DOHH2 (cell line): Measurements from ENCODE around the gene TACC2.
"Not testable (repeated sequence)": the region's sequence is repeated elsewhere in the genome, so short reads cannot be mapped to it uniquely, and the experiment has no call there.

Experiments used
- H3F3A ChIP-seq: fragments of 200-600 bp; sonication (generic), shearing (Covaris generic); 2 replicates; pipeline ENCODE4 v1.6.0; 2016; ENCODE audit warnings: antibody characterized with exemption, mild to moderate bottlenecking; ENCODE audit not compliant: control insufficient read depth, insufficient read depth
- H3K27ac ChIP-seq: fragments of 200-600 bp; sonication (generic); 2 replicates; pipeline ENCODE4 v1.5.1; 2014; ENCODE audit warnings: low read depth, mild to moderate bottlenecking, low read length, moderate library complexity
- H3K27me3 ChIP-seq: fragments of 200-600 bp; sonication (generic); 2 replicates; pipeline ENCODE4 v1.6.1; 2014; ENCODE audit warnings: mild to moderate bottlenecking, low read length, mixed read lengths; ENCODE audit not compliant: control insufficient read depth
- H3K36me3 ChIP-seq: fragments of 200-600 bp; sonication (generic); 2 replicates; pipeline ENCODE4 v1.6.1; 2014; ENCODE audit warnings: mild to moderate bottlenecking, low read length, moderate library complexity, mixed read lengths; ENCODE audit not compliant: control insufficient read depth
- H3K4me1 ChIP-seq: fragments of 200-600 bp; sonication (generic); 2 replicates; pipeline ENCODE4 v1.6.1; 2014; ENCODE audit warnings: mild to moderate bottlenecking, low read length, mixed read lengths; ENCODE audit not compliant: control insufficient read depth
- H3K4me2 ChIP-seq: fragments of 200-600 bp; sonication (generic); 2 replicates; pipeline ENCODE4 v1.6.0; 2014; ENCODE audit warnings: mild to moderate bottlenecking, low read length, moderate library complexity
- H3K4me3 ChIP-seq: fragments of 200-600 bp; sonication (generic); 2 replicates; pipeline ENCODE4 v1.5.1; 2014; ENCODE audit warnings: mild to moderate bottlenecking, low read length, mixed read lengths
- H3K79me2 ChIP-seq: fragments of 200-600 bp; sonication (generic); 2 replicates; pipeline ENCODE4 v1.6.1; 2014; ENCODE audit warnings: mild to moderate bottlenecking, low read length, mixed read lengths; ENCODE audit not compliant: control insufficient read depth
- H3K9me2 ChIP-seq: fragments of 200-600 bp; sonication (generic); replicated peaks from 2 replicates; pipeline ENCODE4 v1.6.1; 2014; ENCODE audit warnings: mild to moderate bottlenecking, low read length, mixed read lengths; ENCODE audit not compliant: control insufficient read depth
- H3K9me3 ChIP-seq: fragments of 200-600 bp; sonication (generic); 2 replicates; pipeline ENCODE4 v1.6.1; 2014; ENCODE audit warnings: antibody characterized with exemption, low read length, mixed read lengths; ENCODE audit not compliant: control insufficient read depth, insufficient read depth
- H4K20me1 ChIP-seq: fragments of 200-600 bp; sonication (generic); 2 replicates; pipeline ENCODE4 v1.6.0; 2014; ENCODE audit warnings: low read depth, mild to moderate bottlenecking, antibody characterized with exemption, low read length, moderate library complexity; ENCODE audit not compliant: control insufficient read depth, insufficient read depth
- CTCF ChIP-seq: fragments of 200-600 bp; sonication (generic); IDR thresholded peaks from one replicate; pipeline ENCODE4 v1.5.1; 2014; ENCODE audit warnings: antibody characterized with exemption, mild to moderate bottlenecking, low read depth, low read length; ENCODE audit not compliant: poor library complexity, severe bottlenecking
- EZH2phosphoT487 ChIP-seq: fragments of 200-600 bp; sonication (generic); IDR thresholded peaks from 2 replicates; pipeline ENCODE4 v1.6.1; 2017; ENCODE audit warnings: borderline replicate concordance, mild to moderate bottlenecking, antibody characterized with exemption, low read length, moderate library complexity, mixed read lengths

TACC2 gene

GRCh38 chr10:122201401-122201800, 212.4 kb downstream of the TACC2 start:
- H3K27ac ChIP-seq: no peak overlapping the region
- no peaks in the 10 kb centered on the region for H3K4me1 ChIP-seq
- H3K9me3 ChIP-seq: no peaks in the 10 kb centered on the region
- no peak overlapping the region for H3K4me2 ChIP-seq
- H3K36me3 ChIP-seq: no peaks in the 10 kb centered on the region
- TF ChIP-seq CTCF: no peak
- TF ChIP-seq EZH2phosphoT487: no peak
- H3K79me2 ChIP-seq: no peaks in the 10 kb centered on the region
- H4K20me1 ChIP-seq: no peaks in the 10 kb centered on the region
- H3F3A ChIP-seq: no peaks in the 10 kb centered on the region
- no peaks in the 10 kb centered on the region for H3K27me3 ChIP-seq
- no peak overlapping the region for H3K4me3 ChIP-seq
- no peaks in the 10 kb centered on the region for H3K9me2 ChIP-seq

GRCh38 chr10:122203180-122203579, 214.2 kb downstream of the TACC2 start:
- not testable (repeated sequence) for H3K79me2 ChIP-seq, H3K9me3 ChIP-seq, H3K4me3 ChIP-seq, H3K4me2 ChIP-seq, H4K20me1 ChIP-seq, H3K36me3 ChIP-seq, H3K4me1 ChIP-seq, H3K9me2 ChIP-seq, H3K27ac ChIP-seq, H3F3A ChIP-seq, H3K27me3 ChIP-seq

GRCh38 chr10:122204691-122205489, 215.9 kb downstream of the TACC2 start:
- no peak overlapping the region for H3K4me3 ChIP-seq
- H4K20me1 ChIP-seq: no peaks in the 10 kb centered on the region
- TF ChIP-seq EZH2phosphoT487 (no peak), CTCF (no peak)
- H3K9me2 ChIP-seq: no peaks in the 10 kb centered on the region
- H3K79me2 ChIP-seq: no peaks in the 10 kb centered on the region
- no peak overlapping the region for H3K4me2 ChIP-seq
- no peak overlapping the region for H3K27ac ChIP-seq
- no peaks in the 10 kb centered on the region for H3F3A ChIP-seq
- H3K4me1 ChIP-seq: no peaks in the 10 kb centered on the region
- H3K27me3 ChIP-seq: no peaks in the 10 kb centered on the region
- no peaks in the 10 kb centered on the region for H3K9me3 ChIP-seq
- H3K36me3 ChIP-seq: no peaks in the 10 kb centered on the region

GRCh38 chr10:122206471-122207065, 217.6 kb downstream of the TACC2 start:
- no peak overlapping the region for H3K4me3 ChIP-seq
- H3K27ac ChIP-seq: no peak overlapping the region
- H4K20me1 ChIP-seq: no peaks in the 10 kb centered on the region
- H3K27me3 ChIP-seq: no peaks in the 10 kb centered on the region
- no peak overlapping the region for H3K4me2 ChIP-seq
- H3F3A ChIP-seq: no peaks in the 10 kb centered on the region
- no peak for TF ChIP-seq EZH2phosphoT487
- TF ChIP-seq CTCF: no peak
- H3K79me2 ChIP-seq: no peaks in the 10 kb centered on the region
- H3K9me3 ChIP-seq: no peaks in the 10 kb centered on the region
- no peaks in the 10 kb centered on the region for H3K9me2 ChIP-seq
- no peaks in the 10 kb centered on the region for H3K4me1 ChIP-seq
- no peaks in the 10 kb centered on the region for H3K36me3 ChIP-seq
